ENCODE results near the gene CNTFR. TPM values are rescaled to one million over a fixed set of nuclear protein-coding genes. Genes with fewer than 3 reads are reported as not detected.

The CNTFR gene
- total RNA-seq, 1 experiment from 2014 or later = 0.24 TPM

DNA sequence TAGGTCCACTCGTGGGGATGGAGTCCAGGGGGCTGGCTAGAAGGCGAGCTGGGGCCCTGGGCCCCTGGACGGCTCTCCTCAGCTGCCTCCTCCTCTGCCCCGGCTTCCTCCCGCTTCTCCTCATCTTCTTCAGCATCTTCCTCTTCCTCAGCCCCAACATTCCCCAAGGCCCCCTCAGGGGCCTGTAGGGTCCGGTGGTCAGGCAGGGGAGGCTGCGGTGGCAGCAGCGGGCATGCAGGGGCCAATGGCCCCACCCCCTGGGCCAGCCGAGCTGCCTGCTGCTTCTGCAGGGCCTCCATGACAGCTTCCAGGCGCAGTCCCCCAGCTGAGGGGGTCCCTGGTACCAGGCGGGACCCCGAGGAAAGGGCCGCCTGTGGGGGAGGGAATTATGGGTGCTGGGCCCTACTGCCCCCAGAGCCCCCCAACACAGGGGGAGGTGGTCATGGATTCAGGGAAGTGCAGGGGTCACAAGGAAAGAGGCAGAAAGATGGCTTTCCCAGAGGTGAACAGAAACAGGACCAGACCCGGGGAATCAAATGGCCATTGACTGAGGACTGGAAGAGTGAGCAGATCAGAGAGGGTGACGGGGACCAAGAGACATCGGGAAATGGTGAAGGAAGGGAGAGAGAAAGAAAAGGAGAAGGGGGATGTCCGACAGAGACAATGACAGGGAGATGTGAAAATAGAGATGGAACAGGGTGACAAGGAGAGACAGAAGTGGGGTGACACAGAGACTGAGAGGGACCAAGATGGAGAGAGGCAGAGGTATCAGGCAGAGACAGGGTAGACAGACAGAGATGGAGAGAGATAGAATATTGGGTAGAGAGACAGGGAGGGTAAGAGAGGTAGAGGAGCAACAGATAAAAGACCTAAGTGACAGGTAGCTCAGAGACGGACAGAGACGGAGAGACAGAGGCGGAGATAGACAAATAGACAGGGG is 38.5 kb upstream of the CNTFR start:
- H3K4me3 ChIP-seq = peak overlapping the region; percentile 23; the same call in 1 of the 2 replicates
- no peak overlapping the region for H3K27ac ChIP-seq
- DNase-seq = no peak
- H3K4me1 ChIP-seq = no peaks in the 10 kb centered on the region
- H3K27me3 ChIP-seq = peaks cover 35% of the 10 kb centered on the region
- H3K9me3 ChIP-seq (replicated peaks) = no peaks in the 10 kb centered on the region
- H3K36me3 ChIP-seq = no peaks in the 10 kb centered on the region

DNA sequence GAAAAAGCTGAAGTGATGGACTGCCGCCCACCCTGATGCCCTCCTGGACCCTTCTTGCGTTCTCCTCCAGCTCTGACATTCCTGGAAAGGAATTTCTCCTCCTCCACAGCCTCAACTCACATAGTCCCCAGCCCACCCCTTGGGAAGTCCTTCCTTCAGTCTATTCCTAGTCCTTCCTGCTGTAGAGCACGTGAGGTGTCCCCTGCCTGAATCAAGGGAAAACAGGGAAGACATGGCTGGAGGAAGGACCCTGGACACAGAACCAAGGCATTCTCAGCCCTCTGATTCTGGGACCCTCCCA is 35.6 kb upstream of the CNTFR start:
- Histone ChIP-seq H3K27me3 (peaks cover 31% of the 10 kb centered on the region), H3K36me3 (no peaks in the 10 kb centered on the region), H3K4me1 (no peaks in the 10 kb centered on the region), H3K9me3 (replicated peaks) (no peaks in the 10 kb centered on the region), H3K4me3 (no peak overlapping the region), H3K27ac (no peak overlapping the region)
- no peak for DNase-seq

DNA sequence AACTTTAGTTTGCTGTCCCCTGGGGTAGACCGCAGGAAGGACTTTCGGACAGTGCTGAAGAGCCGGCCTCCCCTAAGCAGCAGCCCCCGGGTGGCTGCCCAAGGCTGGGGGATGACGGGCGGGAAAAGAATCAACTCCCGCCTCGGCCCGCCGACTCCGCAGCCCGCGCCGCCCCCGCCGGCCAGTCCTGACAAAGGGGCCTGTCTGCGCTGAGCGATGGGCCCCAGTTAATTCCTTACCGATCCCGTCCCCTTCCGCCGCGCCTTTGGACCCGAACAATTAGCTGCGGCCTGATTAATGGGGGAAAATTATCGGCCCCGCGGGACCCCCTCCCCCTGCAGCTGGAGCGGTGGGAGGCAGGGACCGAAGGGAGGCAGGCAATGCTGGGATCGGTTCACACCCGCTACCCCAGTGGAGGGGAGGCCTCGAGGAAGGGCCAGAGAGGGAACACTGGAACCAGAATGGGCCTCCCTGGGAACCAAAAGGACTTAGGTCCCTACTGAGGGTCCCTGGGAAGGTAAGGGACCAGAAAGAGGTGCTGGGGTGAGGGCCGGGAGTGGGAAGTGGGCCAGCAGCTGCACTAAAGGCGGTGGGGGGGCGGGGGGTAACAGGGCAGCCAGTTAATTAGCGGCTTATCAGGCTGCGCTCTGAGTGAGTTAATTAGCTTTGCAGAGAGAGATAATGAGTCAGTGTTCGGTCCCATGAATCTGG is 35.1 kb upstream of the CNTFR start:
- no peak overlapping the region for H3K27ac ChIP-seq
- H3K4me1 ChIP-seq = no peaks in the 10 kb centered on the region
- DNase-seq = no peak
- peaks cover 26% of the 10 kb centered on the region for H3K27me3 ChIP-seq
- no peaks in the 10 kb centered on the region for H3K36me3 ChIP-seq
- H3K9me3 ChIP-seq (replicated peaks) = no peaks in the 10 kb centered on the region
- H3K4me3 ChIP-seq = no peak overlapping the region

- Histone ChIP-seq H3K36me3 (no peaks in the 10 kb centered on the region), H3K9me3 (replicated peaks) (no peaks in the 10 kb centered on the region), H3K27me3 (peaks cover 21% of the 10 kb centered on the region), H3K4me3 (no peak overlapping the region), H3K27ac (no peak overlapping the region), H3K4me1 (no peaks in the 10 kb centered on the region; the same call in 1 of the 2 replicates)
- DNase-seq = no peak
These were observed 34.1 kb upstream of the CNTFR start for GRCh38 chr9:34623374-34624235.

- H3K36me3 ChIP-seq = no peaks in the 10 kb centered on the region
- H3K27ac ChIP-seq = no peak within 1 kb of the TSS
- no peaks in the 10 kb centered on the region; the same call in 1 of the 2 replicates for H3K4me1 ChIP-seq
- H3K4me3 ChIP-seq = peak within 1 kb of the TSS; percentile 67
- peak; percentile 91 to 93 for DNase-seq
- no peaks in the 10 kb centered on the region for H3K9me3 ChIP-seq (replicated peaks)
- no peaks in the 10 kb centered on the region for H3K27me3 ChIP-seq
These were observed 30.8 kb upstream of the CNTFR start, which contains the start of gene DCTN3 for GRCh38 chr9:34620061-34620994. Gene DCTN3 (minus strand): TSS chr9:34620495. CDS start chr9:34620464, 31 bp downstream.

- DNase-seq = no peak
- Histone ChIP-seq H3K4me3 (no peak overlapping the region), H3K27me3 (no peaks in the 10 kb centered on the region), H3K9me3 (replicated peaks) (no peaks in the 10 kb centered on the region), H3K36me3 (no peaks in the 10 kb centered on the region), H3K4me1 (no peaks in the 10 kb centered on the region; the same call in 1 of the 2 replicates), H3K27ac (no peak overlapping the region)
These were observed 25.6 kb upstream of the CNTFR start for GRCh38 chr9:34615132-34615531.

- peak; percentile 80 to 89 for DNase-seq
- H3K4me3 ChIP-seq = peak overlapping the region; percentile 79
- peak overlapping the region; percentile 72 for H3K27ac ChIP-seq
- no peaks in the 10 kb centered on the region for H3K4me1 ChIP-seq
- no peaks in the 10 kb centered on the region for H3K27me3 ChIP-seq
- no peaks in the 10 kb centered on the region for H3K36me3 ChIP-seq
- H3K9me3 ChIP-seq (replicated peaks) = no peaks in the 10 kb centered on the region
These were observed 23.4 kb upstream of the CNTFR start for GRCh38 chr9:34612788-34613390.

DNA sequence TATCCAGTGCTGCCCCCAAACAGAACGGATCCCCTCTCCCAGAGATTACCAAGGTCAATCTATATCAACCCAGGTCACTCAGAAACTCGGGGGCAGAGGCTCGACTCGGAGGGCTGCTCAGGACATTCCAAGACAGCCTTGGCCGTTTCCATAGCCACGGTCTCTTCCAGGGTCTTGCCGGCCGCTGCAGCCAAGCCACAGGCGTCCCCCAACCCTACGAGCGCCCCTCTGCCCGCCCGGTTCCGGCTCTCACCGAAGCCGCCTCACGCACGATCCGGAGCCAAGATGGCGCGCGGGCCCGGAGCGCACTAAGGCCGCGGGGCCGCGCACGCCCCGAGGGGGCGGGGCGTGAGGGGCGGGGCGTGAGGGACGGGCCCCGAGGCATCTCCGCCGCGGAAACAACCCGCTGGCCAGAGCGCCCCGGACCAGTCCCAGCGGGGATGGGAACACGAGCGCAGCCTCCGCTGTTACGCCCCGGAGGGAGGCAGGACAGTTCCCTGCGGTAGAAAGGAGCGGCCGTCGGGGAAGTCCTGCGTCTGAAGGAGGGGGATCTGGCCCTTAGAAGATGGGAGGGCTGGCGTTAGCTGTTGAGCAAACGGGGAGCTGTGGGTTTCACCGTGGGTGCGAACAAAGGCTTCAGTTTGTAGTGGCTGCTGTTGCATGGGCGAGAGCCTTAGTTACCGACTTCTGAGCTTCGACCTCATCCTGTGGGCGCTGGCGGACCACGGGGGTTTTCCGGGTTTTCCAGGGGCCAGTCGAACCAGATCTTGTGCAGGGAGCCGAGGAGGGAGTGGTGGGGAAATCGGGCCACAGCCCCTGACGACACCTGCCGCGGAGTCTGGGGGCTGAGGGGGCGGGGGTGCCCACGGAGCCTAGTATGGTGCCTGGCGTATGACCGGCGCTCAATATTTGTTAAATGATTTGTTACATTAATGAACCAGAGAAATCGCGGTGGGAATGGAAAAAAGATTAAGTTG is 22.6 kb upstream of the CNTFR start, which contains the start of gene RPP25L:
Gene RPP25L, minus strand, starts transcription at position 287 of the 977 bp plus-strand sequence. CDS start 801 bp downstream, outside the sequence.
- H3K27me3 ChIP-seq = no peaks in the 10 kb centered on the region
- H3K36me3 ChIP-seq = no peaks in the 10 kb centered on the region
- H3K9me3 ChIP-seq (replicated peaks) = no peaks in the 10 kb centered on the region
- H3K4me1 ChIP-seq = no peaks in the 10 kb centered on the region
- DNase-seq = peak; percentile 83 to 88
- peak within 1 kb of the TSS; percentile 72 for H3K27ac ChIP-seq
- H3K4me3 ChIP-seq = peak within 1 kb of the TSS; percentile 79

DNA sequence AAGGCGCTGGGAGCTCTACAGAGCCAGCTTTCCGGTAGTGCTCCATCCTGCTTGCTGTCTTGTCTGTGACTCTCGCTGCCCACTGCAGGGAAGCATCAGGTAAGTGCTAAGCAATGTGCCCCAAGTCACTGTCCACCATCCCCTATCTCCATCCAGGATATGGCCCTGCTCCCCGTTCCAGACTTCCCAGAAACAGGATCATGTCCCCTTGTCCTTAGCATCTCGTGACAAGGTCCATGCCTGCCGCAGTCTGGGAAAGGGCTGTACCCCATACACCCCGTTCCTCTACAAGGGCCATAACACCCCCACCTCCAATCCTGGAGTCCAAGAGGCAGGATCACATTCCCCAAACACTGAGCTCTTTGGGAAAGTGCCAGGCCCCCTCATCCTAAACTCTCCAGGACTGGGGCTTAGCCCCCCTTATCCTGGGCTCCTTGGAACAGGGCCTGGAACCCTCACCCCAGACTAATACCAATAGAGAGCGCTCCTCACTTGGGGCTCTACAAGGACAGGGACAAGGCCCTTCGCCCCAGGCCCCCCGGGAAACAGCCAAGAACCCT is 21.8 kb upstream of the CNTFR start:
- Histone ChIP-seq H3K9me3 (replicated peaks) (no peaks in the 10 kb centered on the region), H3K27me3 (no peaks in the 10 kb centered on the region), H3K4me1 (no peaks in the 10 kb centered on the region), H3K27ac (peak overlapping the region; percentile 72), H3K4me3 (peak overlapping the region; percentile 79), H3K36me3 (no peaks in the 10 kb centered on the region)
- peak in 1 of 2 experiments; percentile 27 for DNase-seq

DNA sequence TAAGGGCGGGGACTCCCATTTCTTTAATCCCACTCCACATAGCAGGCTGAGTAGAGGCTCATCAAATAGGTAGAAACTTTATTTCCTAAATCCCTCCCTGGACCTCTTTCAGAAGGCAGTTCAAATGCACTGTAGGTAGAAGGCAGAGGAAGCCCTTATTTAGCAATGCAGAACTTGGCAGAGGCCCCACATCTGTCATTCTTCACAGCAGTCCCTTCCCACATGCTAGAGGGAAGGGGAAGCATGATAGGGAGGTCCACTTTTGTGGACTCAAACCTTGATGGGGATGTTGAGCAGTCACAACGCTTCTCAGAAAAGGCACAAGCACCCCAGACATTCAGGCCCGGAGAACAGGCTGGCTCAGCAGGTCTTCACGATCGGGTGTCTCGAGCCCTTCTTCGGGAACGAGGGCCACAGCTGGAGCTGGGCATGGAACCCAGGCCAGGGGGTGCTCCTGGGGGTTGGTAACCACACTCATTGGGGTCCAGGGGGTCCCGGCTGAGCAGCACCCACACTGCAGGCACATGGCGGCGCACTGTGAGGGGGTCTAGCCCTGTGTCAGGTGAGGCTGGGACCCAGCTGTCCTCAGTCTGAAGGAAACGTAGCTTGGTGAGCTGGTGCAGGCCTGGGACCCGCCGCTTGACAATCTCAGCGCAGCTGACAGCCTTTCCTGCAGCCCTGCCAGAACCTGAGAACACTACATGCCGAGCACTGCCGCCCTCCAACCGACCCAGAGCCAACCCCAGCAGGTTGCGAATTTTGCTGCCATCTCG is 21.1 kb upstream of the CNTFR start:
- no peak overlapping the region for H3K27ac ChIP-seq
- DNase-seq = no peak
- no peaks in the 10 kb centered on the region for H3K4me1 ChIP-seq
- H3K9me3 ChIP-seq (replicated peaks) = no peaks in the 10 kb centered on the region
- no peaks in the 10 kb centered on the region for H3K36me3 ChIP-seq
- H3K4me3 ChIP-seq = no peak overlapping the region
- H3K27me3 ChIP-seq = no peaks in the 10 kb centered on the region

GRCh38 chr9:34607331-34607730 is 17.8 kb upstream of the CNTFR start:
- H3K27ac ChIP-seq = no peak overlapping the region
- H3K36me3 ChIP-seq = no peaks in the 10 kb centered on the region
- H3K9me3 ChIP-seq (replicated peaks) = no peaks in the 10 kb centered on the region
- no peak for DNase-seq
- no peaks in the 10 kb centered on the region for H3K4me1 ChIP-seq
- no peak overlapping the region for H3K4me3 ChIP-seq
- H3K27me3 ChIP-seq = no peaks in the 10 kb centered on the region

GRCh38 chr9:34606905-34607304 is 17.4 kb upstream of the CNTFR start:
- no peaks in the 10 kb centered on the region for H3K27me3 ChIP-seq
- H3K27ac ChIP-seq = no peak overlapping the region
- no peak overlapping the region for H3K4me3 ChIP-seq
- H3K4me1 ChIP-seq = no peaks in the 10 kb centered on the region
- no peaks in the 10 kb centered on the region for H3K9me3 ChIP-seq (replicated peaks)
- DNase-seq = no peak
- H3K36me3 ChIP-seq = no peaks in the 10 kb centered on the region

All from SJCRH30 (cell line).